ENCODE data around the gene PIGU.

DNA sequence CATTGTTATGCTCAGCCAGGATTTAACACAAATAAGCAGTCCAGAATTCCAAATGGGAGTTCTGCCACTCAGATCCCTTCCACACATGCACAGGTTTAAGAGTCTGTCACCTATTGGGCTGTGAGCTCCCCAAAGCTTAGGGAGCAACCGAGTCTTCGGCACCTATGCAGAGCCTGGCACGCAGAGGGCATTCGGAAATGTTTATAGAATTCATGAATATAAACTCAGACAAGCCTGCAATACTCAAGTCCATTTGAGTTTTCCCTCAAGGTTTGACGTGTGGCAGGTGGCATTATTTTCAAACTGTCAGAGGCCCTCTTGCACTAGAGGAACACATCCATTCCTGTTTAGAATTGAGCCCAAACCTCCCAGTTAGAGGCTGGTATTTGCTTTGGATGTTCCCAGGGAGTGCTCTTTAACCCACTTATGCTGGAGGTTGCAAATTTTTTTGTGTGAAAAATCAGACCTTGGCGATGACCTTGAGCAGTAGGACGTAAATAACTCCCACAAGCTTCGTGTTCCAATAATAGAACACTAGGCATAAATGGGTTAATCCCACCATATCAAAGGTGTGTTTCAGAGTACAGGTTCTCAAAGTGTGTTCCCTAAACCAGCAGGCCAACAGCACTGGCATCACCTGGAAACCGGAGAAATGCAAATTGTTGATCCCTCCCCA lies 90.3 kb downstream of the PIGU start:
- peak; percentile 43; the same call in 1 of the 2 replicates for TF ChIP-seq HNF4A (CRISPR knock-in tag; IDR thresholded peaks at IDR 0.05)
- TF ChIP-seq RAD21 (CRISPR knock-in tag; IDR thresholded peaks at IDR 0.05): no peak
- TF ChIP-seq PHF8 (CRISPR knock-in tag; IDR thresholded peaks at IDR 0.05): no peak
